ENCODE results near the gene ANKRD40CL.

- no peak for TF ChIP-seq EZH2phosphoT487 (IDR thresholded peaks at IDR 0.05; ENCODE audit: insufficient read depth, low read depth)
- TF ChIP-seq EZH2 (IDR thresholded peaks at IDR 0.05; ENCODE audit: insufficient read depth, poor library complexity, severe bottlenecking) = no peak
Measured at GRCh38 chr17:50771991-50772785, 4.9 kb upstream of the ANKRD40CL start.
